HL-60/S4 (cell line): ENCODE data around the gene OGFOD1.

ENCODE experiments used
- in situ Hi-C: fragments of 300-500 bp; cut with MboI; formaldehyde crosslinking; loops from 2 replicates; pipeline ENCODE4 v1.14.3; 2022; ENCODE audit warnings: low sequenced_read_pairs

Gene OGFOD1

DNA sequence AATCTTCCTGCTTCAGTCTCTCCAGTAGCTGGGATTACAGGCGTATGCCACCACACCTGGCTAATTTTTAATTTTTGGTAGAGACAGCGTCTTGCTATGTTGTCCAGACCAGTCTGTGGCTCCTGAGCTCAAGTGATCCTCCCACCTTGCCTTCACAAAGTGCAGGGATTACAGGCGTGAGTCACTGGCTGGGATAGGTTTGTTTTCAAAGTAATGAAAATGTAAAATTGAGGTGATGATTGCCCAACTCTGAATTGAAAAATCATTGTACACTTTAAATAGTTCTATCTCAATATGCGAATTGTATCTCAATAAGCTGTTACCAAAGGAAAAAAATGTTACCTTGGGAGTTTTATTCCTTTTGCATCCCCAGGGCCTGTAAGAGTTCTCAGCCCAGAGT is 24.8 kb upstream of the OGFOD1 start:
- in situ Hi-C loops = no loop called here

GRCh38 chr16:56428091-56428490 is 23.3 kb upstream of the OGFOD1 start:
- in situ Hi-C loops = no loop called here

DNA sequence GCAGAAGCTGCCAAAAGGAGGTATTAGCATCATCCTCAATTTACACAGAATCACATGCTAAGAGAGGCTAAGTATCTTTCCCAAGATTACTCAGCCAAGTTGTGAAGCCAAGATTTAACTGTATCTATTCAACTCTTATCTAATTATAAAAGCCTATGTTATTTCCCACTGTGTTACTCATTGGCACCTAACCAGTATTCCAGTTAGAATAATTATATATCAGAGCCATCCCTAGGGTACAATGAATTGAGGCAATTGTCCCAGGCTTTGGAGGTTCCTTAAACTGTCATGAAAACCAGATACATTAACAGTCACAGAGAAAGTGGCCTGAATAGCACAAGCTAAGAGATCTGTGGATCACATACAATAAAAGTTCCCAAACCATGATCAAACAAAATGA is 15.1 kb upstream of the OGFOD1 start:
- in situ Hi-C loops = no loop called here

DNA sequence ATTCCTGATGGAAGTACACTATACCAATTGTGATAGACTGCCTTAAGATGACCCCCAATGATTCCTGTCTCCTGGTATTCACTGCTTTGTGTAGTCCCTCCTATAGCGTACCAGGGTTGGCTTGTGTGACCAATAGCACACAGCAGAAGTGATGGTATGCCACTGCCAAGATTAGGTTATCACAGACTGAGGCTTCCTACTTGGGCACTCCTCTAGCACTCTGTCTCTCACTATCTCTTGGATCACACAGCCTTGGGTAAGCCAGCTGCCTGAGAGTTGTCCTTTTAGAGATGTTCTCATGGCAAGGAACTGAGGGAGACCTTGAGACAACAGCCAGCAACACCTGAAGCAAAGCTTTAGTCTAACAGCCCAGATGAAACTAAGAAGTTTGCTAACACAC is 13.3 kb upstream of the OGFOD1 start:
- in situ Hi-C loops = no loop called here

DNA sequence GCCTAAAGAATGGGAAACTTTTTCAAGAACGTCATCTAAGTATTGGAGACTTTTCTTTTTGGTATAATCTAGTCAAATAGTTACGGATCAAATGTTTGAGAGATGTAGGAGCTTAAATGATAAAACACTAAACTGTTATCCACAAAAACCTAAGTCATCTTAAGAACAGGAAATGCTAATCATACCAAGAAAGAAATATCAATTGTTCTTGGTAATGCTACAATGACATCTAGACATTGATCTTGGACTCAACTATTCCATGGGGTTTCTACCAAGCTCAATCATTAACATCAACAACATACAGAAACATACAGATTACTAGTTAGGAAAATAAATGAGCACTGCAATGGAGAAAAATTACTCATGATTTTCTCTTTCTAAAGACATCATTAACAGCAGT is 4.1 kb upstream of the OGFOD1 start:
- in situ Hi-C loops = no loop called here

DNA sequence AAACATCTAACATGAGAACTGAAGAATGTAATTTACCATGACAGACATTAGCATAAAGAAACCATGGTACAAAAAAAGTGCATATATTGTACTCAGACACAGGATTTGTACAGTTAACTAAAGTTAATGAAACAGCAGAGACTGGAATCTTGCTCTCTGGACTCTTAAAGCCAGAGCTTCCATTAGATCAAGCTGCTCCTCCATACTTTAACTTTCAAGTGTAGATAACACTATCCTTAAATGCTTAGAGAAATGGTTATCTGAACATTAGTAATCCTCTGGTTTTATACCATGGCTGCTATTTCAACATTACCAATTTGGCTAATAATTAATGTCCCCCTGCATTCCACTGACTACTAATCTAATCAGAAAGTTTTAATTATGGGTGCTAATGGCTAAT is 3.3 kb upstream of the OGFOD1 start:
- in situ Hi-C loops = no loop called here

- in situ Hi-C loops = no loop called here
Measured at GRCh38 chr16:56450275-56450985, 924 bp upstream of the OGFOD1 start.

DNA sequence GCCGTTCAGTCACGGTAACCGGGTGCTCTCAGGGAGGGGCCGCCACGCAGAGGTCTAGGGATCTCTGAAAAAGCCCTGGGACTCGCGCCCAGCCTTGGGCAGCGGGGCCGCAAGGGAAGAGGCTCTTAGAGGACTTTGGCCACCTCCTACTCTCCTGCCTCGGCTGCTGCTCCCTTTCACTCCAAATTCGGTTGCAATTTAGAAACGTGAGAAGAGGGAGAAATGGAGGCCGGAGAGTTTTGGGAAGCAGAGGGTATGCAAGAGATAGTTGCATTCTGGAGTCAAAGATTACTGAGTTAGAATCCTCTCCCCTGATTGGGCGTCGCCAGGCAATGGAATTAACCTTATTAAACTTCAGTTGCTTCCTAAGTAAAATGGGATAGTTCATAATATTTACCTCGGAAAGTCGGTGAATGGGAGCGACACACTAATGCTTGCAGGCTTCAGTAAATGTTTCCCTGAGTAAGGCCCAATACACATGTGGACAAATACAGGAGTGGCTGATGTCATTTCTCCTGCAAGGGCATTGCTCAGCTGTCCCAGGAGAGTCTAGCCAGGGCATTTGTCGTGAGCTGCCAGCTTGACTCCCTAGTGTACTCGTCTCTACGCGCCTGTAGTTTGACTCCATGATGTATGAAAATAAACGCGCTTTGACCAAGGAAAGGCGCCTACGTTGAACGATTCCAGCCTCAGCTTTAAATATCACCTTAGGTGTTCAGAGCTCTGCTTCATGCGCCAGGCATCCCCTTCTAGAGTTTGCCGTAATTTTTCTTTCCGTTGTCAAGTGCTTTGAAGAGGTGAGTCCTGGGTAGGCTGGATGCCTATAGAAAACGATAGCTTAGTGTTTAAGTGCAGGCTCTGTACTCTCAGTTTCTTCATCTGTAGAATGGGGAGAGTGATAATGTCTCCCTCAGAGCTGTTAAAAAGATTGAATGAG is 667 bp downstream of the OGFOD1 start:
- in situ Hi-C loops = no loop called here

DNA sequence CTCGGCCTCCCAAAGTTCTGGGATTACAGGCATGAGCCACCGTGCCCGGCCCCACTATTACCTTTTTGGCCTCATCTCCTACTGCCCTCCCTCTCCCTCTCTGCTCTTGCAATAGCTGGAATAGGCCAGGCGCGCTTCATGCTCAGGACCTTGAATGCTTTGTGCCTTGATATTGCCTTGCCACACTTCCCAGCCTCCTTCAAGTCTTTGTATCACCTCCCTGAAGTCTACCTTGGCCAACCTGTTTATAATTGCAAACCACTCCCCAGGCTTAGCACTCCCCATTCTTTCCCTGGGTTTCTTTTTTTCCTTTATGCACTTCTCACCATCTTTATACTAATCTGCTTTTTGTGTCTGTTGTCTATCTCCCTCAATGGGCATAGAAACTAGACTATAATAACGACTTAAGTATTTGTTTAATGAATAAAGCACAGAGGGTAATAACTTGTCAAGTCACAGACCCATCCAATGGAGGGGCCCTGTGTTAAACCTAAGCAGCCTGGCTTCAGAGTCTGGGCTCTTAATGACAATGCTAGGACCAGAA is 6.6 kb downstream of the OGFOD1 start:
- in situ Hi-C loops = no loop called here

DNA sequence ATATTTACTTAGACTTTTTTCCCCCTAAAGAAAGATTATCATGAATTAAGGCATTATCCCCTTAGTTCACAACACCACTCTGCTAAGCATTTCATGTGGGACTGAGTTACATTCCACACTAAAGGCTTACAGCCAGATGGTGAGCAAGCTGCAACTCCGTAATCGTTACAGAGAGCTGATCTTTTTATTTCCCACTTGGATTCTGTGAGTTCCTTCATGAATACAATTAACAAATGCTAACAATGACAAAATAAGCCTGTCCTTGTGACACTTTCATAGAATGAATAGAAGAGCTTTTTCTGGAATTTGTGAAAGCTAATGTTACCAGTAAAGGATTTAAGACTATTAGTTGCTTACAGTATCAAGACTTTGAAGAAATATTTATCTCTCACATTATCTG is 8.7 kb downstream of the OGFOD1 start:
- in situ Hi-C loops = no loop called here

DNA sequence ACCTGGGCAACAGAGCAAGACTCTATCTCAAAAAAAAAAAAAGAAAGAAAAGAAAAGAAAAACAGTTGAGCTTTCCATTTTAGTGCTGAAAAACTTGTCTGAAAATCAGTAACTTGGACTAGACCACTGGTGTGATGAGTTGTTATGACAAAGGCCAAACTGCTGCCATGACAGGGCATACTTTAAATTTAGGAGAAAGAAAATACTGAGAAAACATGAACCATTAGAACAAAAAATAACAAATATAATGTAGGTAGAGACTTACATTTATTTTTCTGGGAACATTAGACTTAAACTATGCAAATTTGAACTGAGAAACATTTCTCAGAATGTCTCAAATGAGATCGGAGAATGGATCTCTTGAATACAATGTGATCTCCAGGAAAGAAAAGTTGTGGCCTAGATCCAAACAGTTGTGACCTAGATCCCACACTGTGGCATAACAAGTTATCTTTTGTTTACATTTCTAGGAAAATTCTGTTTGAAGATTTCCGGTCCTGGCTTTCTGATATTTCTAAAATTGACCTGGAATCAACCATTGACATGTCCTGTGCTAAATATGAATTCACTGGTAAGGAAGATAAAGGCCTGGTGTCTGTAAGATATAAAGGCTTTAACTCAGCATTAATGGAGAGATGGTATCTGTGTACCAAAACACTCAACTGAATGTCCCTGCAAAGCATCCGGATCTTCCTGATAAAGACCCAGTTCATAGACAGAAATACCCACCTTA is 10.9 kb downstream of the OGFOD1 start:
- in situ Hi-C loops = no loop called here

- in situ Hi-C loops = no loop called here
Measured at GRCh38 chr16:56463153-56463552, 11.8 kb downstream of the OGFOD1 start.

DNA sequence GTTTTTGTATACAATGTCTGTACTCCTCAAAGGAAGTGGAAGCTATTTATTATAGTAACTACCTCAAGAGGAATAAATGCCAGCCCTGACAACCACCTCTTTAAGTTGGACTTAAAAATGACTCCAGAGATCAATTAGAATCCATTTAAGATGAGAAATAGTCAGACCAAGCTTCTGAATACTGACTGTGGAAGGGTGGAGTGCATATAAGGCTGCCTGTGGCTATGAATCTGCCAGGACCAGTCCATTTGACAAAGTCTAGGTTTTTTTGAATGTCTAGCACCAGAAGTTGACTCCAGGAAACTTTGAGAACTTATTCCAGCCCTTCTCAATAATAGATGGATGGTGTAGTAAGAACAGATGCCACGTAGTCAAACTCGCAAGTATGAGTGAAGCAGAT is 15.0 kb downstream of the OGFOD1 start:
- in situ Hi-C loops = no loop called here

- in situ Hi-C loops = no loop called here
Measured at GRCh38 chr16:56468800-56469199, 17.4 kb downstream of the OGFOD1 start.

DNA sequence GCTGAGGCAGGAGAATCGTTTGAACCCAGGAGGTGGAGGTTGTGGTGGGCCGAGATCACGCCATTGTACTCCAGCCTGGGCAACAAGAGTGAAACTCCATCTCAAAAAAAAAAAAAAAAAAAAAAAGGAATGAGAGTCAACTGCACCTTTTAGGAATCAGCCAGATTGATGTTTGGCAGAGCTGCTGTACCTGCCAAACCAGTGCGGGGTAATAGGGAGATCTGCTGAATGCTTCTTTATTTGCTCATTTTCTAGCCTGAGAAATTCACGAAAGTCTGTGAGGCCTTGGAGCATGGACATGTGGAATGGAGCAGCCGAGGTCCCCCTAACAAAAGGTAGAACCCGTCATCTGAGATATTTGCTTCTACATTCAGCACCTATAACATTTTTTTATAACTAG is 18.4 kb downstream of the OGFOD1 start:
- in situ Hi-C loops = no loop called here

DNA sequence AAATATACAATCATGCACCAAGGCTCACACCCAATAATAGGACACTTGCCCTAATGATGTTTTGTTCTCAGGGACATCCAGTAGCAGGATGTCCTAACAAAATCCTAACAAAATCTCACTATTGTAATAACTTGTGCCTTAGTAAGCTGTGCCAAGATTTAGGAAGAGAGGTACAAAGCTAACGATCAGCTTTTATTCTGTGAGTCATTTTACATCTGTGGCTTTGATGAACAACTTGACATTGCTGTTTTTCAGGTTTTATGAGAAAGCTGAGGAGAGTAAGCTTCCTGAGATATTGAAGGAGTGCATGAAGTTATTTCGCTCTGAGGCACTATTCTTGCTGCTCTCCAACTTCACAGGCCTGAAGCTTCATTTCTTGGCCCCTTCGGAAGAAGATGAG is 18.9 kb downstream of the OGFOD1 start:
- in situ Hi-C loops = no loop called here

- in situ Hi-C loops = no loop called here
Measured at GRCh38 chr16:56470666-56471065, 19.3 kb downstream of the OGFOD1 start.

- in situ Hi-C loops = no loop called here
Measured at GRCh38 chr16:56475201-56475600, 23.8 kb downstream of the OGFOD1 start.

GRCh38 chr16:56477096-56477878 is 25.9 kb downstream of the OGFOD1 start:
- in situ Hi-C loops = no loop called here

GRCh38 chr16:56478281-56479049 is 27.1 kb downstream of the OGFOD1 start:
- in situ Hi-C loops = no loop called here
